GM19043 (cell line): ENCODE measurements around the gene GLP1R.

Experiments
- ATAC-seq: cut with Tn5 transposase; IDR thresholded peaks from one replicate; pipeline ENCODE4 v1.9.1; 2021; ENCODE audit warnings: low read depth; ENCODE audit not compliant: unreplicated experiment

GLP1R gene

DNA sequence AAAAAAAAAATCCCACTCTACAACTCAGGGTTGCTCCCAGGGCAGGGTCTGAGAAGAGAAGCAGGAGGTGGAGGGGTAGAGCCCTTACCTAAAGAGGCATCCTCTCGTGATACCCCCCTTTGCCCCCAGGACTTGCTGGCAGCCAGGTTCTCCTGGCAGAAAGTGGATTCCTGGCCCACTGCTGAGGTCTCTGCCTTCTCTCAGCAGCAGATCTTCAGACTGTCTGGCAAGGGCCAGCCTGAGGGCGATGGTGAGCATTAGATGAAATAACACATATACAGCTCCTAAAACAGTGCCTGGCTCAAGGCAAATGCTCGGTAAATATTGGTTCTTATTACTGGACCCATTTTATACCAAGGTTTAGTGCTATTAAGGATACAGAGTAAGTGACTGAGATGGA, 4.8 kb upstream of the GLP1R start:
- no peak for ATAC-seq

GRCh38 chr6:39044181-39044580, 4.4 kb upstream of the GLP1R start:
- ATAC-seq: no peak

- ATAC-seq: no peak
Observed at GRCh38 chr6:39047434-39048327, 900 bp upstream of the GLP1R start.

DNA sequence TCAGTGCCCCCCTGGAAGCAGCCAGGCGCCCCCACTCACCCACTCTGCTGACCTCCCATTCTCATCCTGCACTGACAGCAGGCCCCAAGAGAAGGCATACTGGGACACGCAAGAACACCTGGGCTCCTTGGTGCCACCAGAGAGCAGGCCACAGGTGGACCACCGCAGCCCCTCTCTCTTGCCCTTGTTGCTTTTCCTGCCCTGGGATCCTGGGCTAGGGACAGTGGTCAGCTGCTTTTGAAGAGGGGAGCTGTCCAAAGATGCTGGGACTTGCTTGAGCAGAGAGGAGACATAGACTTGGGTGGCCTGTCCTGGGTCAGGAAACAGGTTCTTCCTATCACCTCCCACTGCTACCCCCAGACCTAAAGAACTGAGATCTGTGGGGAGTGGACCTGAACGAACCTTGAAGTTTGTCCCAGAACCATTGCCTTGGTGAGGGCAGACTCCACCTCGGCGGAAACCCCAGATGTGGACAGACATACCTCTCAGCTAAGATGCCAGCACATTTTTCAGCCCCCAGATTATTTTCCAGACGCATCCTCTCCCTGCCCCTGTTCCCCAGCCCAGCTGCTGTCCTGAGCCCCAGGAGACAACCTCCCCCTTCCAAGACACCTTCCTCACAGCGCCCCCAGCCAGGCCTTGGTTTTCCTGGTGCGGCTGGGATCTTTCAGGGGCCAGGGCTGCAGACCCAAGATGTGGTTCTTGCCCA, 1.1 kb downstream of the GLP1R start:
- no peak for ATAC-seq

- no peak for ATAC-seq
Observed at GRCh38 chr6:39050453-39051112, 2.0 kb downstream of the GLP1R start.

- ATAC-seq: no peak
Observed at GRCh38 chr6:39051399-39052122, 3.0 kb downstream of the GLP1R start.

- no peak for ATAC-seq
Observed at GRCh38 chr6:39053016-39053624, 4.5 kb downstream of the GLP1R start.

DNA sequence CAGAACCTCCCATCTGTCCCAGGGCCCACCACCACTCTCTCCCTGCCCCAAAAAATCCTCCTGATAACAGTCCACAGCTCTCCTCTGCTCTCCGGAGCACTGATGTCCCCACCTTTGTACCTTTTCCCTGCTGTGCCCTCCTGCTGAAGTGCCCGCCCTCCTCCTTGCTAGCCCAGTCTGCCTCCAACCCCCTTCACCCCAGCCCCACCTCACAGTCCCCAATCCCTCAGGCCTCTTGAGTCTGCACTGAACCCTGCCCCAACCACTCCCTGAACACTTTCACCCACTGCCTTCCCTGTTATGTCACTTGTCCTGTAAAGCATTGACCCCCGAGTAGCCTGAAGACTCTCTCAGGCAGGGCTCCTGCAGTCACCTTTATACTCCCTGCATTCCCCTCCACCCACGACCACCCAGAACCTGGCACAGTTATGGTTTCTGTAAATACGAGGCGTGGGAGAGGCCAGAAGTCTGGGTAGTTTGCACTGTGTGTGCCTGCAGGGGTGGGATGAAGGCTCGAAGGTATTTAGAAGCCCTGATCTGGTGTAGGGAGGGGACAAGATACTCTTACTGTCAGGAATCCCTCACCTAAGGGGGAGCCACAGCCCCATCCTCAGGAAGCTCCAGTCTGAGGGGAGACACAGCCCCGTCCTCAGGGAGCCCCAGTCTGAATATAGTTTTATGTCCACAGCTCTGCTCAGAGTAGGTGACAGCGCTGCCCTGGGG, 5.4 kb downstream of the GLP1R start:
- ATAC-seq: no peak

DNA sequence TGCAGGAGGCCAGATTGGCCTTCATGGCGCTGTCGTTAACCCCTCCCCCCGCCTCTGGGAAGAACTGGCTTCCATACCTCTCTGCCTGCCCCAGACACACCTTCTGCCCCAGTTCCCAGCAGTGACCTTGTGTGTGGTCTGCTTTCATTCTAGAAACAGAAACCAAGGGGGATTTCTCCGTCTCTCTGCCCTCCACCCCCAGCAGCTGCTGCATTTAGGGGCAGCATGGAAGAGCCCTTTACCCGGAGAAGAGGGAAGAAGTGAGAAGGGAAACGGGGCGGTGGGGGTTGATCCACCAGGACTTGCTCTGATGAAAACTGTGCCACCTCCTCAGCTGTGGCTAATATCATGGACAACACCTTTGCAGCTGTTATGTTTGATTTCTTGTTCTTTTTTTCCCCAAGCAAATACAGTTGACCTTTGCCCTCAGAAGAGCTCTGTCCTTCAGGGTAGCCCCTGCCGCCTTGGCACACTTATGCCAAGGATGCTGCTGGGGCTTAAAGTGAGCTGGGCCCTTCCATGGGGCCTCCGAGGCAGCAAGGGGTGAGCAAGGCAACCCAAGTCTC, 6.1 kb downstream of the GLP1R start:
- ATAC-seq: no peak

- ATAC-seq: no peak
Observed at GRCh38 chr6:39055661-39056060, 7.1 kb downstream of the GLP1R start.

DNA sequence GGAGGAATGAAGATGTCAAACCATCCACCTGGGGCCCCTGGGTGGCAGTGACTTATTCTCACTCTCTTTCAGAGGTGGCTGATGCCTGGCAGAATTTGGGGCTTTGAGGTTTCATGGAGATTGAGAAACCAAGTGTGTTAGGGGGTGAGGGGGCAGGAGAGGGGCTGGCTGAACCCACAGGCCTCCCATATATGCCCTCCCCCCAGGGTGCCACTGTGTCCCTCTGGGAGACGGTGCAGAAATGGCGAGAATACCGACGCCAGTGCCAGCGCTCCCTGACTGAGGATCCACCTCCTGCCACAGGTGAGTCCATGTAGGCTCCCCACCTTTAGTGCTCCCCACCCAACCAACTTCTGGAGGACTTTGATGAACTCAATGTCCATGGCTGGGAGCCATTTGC, 7.6 kb downstream of the GLP1R start:
- no peak for ATAC-seq

DNA sequence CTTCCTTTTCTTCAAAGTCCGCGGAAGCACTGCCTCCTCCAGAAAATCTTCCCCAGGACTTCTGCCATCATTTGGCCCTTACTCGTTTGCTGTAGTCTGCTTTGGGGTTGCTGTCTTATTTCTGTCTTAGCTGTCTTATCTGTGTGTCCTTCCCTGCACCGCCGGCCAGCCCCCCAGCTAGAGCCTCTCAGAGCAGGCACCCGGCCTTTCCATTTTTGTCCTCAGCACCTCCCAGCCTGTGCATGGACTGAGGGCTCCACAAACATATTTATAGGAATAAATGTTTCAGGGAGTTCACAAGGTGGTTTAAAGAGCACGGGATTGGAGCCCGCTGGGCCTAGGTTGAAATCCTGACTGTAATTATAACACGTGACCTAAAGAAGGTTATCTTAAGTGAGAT, 8.1 kb downstream of the GLP1R start:
- no peak for ATAC-seq

DNA sequence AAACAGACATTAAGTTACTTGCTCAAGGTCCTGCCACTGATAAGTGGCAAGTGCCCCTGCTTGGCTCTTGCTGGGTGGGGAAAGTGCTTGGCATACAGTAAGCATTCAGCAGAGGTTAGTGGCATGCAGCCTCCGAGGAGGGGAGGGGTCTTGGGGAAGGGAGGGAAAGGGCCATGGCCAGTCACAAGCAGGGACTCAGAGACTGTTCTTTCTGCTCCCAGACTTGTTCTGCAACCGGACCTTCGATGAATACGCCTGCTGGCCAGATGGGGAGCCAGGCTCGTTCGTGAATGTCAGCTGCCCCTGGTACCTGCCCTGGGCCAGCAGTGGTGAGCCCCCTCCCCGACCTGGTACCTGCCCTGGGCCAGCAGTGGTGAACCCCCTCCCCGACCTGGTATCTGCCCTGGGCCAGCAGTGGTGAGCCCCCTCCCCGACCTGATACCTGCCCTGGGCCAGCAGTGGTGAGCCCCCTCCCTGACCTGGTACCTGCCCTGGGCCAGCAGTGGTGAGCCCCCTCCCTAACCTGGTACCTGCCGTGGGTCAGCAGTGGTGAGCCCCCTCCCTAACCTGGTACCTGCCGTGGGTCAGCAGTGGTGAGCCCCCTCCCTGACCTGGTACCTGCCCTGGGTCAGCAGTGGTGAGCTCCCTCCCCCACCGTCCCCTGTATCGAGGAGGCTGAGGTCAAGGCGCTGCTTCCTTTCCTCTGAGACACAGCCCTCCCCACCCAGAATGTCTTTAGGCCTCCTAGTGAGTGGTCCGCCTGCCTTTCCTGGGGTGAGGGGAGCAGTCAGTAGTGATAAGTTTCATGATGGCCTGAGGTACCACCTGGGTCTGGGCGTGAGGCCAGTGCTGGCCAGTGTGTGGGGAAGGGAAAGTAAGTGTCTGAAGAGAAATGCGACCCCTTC, 8.9 kb downstream of the GLP1R start:
- no peak for ATAC-seq

- ATAC-seq: no peak
Observed at GRCh38 chr6:39058471-39059147, 10.0 kb downstream of the GLP1R start.

DNA sequence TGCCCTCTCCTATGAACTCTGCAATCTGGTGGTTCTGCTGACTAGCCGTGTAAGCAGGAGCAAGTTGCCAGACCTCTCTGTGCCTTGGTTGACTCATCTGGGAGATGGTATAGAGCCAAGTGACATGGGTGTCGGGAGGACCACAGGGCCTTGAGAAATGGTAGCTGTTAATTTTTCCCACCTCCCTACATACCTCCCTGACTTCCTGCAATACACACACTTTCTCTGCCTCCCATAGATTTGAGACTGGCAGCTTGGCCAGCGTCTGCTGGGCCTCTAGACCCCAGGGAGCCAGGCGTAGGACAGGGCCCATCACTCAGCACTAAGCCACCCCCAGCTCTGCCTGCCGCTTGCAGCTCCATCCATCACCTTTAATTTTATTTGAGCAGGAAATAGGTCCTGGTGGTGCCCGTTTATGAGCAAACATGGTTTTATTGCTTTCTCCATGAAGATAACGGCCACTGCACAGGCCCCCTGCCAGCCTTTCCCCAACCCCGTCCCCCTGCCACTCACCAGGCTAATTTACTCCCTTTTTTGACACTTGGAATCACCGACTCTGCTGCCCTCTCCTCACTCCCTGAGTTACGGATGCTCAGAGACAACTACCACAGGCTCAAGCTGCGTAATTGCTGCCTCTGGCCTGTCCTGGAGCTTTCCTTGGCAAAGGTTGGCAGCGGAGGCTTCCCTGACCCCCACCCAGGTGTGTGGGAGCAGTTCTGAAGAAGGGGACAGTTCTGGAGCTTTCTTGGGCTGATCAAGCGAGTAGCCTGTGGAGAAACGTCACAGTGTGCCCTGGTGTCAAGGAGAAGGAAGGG, 11.1 kb downstream of the GLP1R start:
- no peak for ATAC-seq

DNA sequence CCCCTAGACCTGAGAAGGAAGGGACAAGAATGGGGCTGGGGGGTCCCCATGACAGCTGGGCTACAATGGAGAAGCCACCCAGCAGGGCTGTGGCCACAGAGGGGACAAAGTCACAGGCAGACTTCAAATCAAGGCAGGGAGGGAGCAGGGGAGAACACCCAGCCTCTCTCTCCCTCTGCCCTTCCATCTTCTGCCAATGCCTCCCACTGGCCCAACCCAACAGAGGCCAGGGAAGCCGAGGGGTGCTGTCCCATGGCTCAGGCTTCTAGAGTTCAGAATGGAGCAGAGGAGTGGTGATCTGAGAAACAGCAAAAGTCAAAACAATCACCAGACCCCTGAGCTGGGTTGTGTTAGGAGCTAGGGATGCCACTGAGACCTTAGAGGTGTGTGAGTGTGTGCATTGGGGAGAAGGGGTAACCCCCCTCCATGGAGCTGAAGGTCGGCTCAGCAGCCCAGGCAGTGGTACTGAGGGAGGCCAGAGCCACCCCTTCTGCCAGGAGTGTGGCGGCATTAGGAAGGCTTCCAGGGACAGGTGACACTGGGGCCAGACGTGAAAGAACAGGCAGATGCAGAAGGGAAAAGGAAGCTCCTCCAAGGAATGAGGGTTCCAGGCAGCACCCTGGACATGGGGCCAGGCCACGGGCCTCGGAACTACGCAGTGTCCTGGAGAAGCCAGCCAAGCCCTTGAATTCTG, 12.0 kb downstream of the GLP1R start:
- no peak for ATAC-seq
